Breast epithelium (tissue), 4 donors: Measurements from ENCODE around the gene MTOR. TPM values are rescaled to one million over a fixed set of nuclear protein-coding genes. Genes with fewer than 3 reads are reported as not detected.
A peak's percentile ranks its signal among the peaks of the same experiment; 100 is the strongest.

Experiments
- DNase-seq, 2 donors: peaks; one replicate each; pipeline ENCODE4 v3.0.0-alpha.2; 2019; ENCODE audit warnings: low spot score in 2 of 2
- H3K27ac ChIP-seq, 2 donors: fragments of 200-600 bp; sonication (generic) in 1 of 2; one replicate each; pipeline ENCODE4 v1.5.1; 2016 to 2019; ENCODE audit warnings: mild to moderate bottlenecking in 1 of 2
- H3K27me3 ChIP-seq, 2 donors: fragments of 200-600 bp; sonication (generic) in 1 of 2; one replicate each; pipeline versions ENCODE4 v1.5.1 to v1.6.0; 2017 to 2019; ENCODE audit warnings: control low read depth in 1 of 2, mild to moderate bottlenecking in 1 of 2
- H3K36me3 ChIP-seq: fragments of 200-600 bp; one replicate; pipeline ENCODE4 v1.5.1; 2019
- H3K4me1 ChIP-seq, 2 donors: fragments of 200-600 bp; sonication (generic); one replicate each; pipeline ENCODE4 v1.5.1; 2016 to 2019; ENCODE audit warnings: control low read depth in 1 of 2
- H3K4me3 ChIP-seq, 3 donors: fragments of 200-600 bp; sonication (generic); 1 replicate in 2 of 3; 2 replicates in 1 of 3; pipeline ENCODE4 v1.5.1; 2016 to 2019; ENCODE audit warnings: mild to moderate bottlenecking in 3 of 3, moderate library complexity in 2 of 3
- H3K9me3 ChIP-seq, 2 donors: fragments of 200-600 bp; sonication (generic) in 1 of 2; one replicate each; pipeline ENCODE4 v1.5.1; 2016 to 2019; ENCODE audit warnings: control low read depth in 1 of 2
- CTCF ChIP-seq, 3 donors: fragments of 450-650 bp; IDR thresholded peaks; one replicate each; pipeline ENCODE4 v1.5.1; 2016 to 2017; ENCODE audit warnings: antibody characterized with exemption in 3 of 3, mild to moderate bottlenecking in 3 of 3, moderate library complexity in 3 of 3
- POLR2A ChIP-seq: fragments of 450-650 bp; IDR thresholded peaks from one replicate; pipeline ENCODE4 v1.6.1; 2016; ENCODE audit warnings: antibody characterized with exemption, mild to moderate bottlenecking, moderate library complexity
- POLR2AphosphoS5 ChIP-seq, 3 donors: sonication (generic); formaldehyde crosslinking; IDR thresholded peaks; one replicate each; pipeline ENCODE4 v1.6.1; 2017; ENCODE audit warnings: antibody characterized with exemption in 3 of 3
- intact Hi-C: fragments of 100-400 bp; cut with DNase I; formaldehyde crosslinking; loops from one replicate; pipeline ENCODE4 v1.15.1; 2023; ENCODE audit warnings: low total_unique reads
- total RNA-seq, 3 donors: library from RNA; depleted of rRNA; stranded (reverse); fragments of >200 nt; gene quantifications; one replicate each; pipeline ENCODE4 v1.1.0, GENCODE V29; 2016

The MTOR gene
- total RNA-seq, 3 donors from 2014 or later, result 36.8 to 48.4 (median 46.5) TPM

GRCh38 chr1:11216074-11216473 is 46.3 kb downstream of the MTOR start:
- H3K27ac ChIP-seq, result peak overlapping the region; percentile 50 to 52
- no peaks in the 10 kb centered on the region for H3K9me3 ChIP-seq
- no peak for TF ChIP-seq POLR2A
- TF ChIP-seq CTCF (IDR thresholded peaks at IDR 0.05), result no peak
- TF ChIP-seq POLR2AphosphoS5 (IDR thresholded peaks at IDR 0.05), result no peak
- H3K27me3 ChIP-seq, result no peaks in the 10 kb centered on the region
- intact Hi-C loops, result no loop called here
- H3K4me1 ChIP-seq, result no peaks in the 10 kb centered on the region
- no peak for DNase-seq
- H3K36me3 ChIP-seq, result peaks cover 4% of the 10 kb centered on the region
- H3K4me3 ChIP-seq, result no peak overlapping the region

- no peak overlapping the region for H3K4me3 ChIP-seq
- H3K9me3 ChIP-seq, result no peaks in the 10 kb centered on the region
- no peaks in the 10 kb centered on the region for H3K4me1 ChIP-seq
- intact Hi-C loops, result no loop called here
- H3K36me3 ChIP-seq, result peaks cover 4% of the 10 kb centered on the region
- no peak for TF ChIP-seq POLR2AphosphoS5 (IDR thresholded peaks at IDR 0.05)
- TF ChIP-seq POLR2A, result no peak
- no peak for TF ChIP-seq CTCF (IDR thresholded peaks at IDR 0.05)
- H3K27ac ChIP-seq, result peak overlapping the region; percentile 50 to 73
- no peaks in the 10 kb centered on the region for H3K27me3 ChIP-seq
- peak in 1 of 2 donors; percentile 45 for DNase-seq
These were observed 46.9 kb downstream of the MTOR start for GRCh38 chr1:11215381-11216005.

GRCh38 chr1:11214698-11215380 is 47.5 kb downstream of the MTOR start:
- Histone ChIP-seq H3K9me3 (no peaks in the 10 kb centered on the region), H3K36me3 (peaks cover 4% of the 10 kb centered on the region), H3K4me3 (no peak overlapping the region), H3K27ac (peak overlapping the region; percentile 50 to 73), H3K27me3 (no peaks in the 10 kb centered on the region), H3K4me1 (no peaks in the 10 kb centered on the region)
- intact Hi-C loops, result no loop called here
- TF ChIP-seq POLR2AphosphoS5 (IDR thresholded peaks at IDR 0.05) (no peak), POLR2A (no peak), CTCF (IDR thresholded peaks at IDR 0.05) (no peak)
- DNase-seq, result no peak

- intact Hi-C loops, result no loop called here
- H3K27ac ChIP-seq, result no peak overlapping the region
- H3K4me1 ChIP-seq, result no peaks in the 10 kb centered on the region
- no peaks in the 10 kb centered on the region for H3K9me3 ChIP-seq
- H3K27me3 ChIP-seq, result no peaks in the 10 kb centered on the region
- no peak overlapping the region for H3K4me3 ChIP-seq
- DNase-seq, result no peak
- H3K36me3 ChIP-seq, result peaks cover 4% of the 10 kb centered on the region
- no peak for TF ChIP-seq POLR2A
These were observed 50.3 kb downstream of the MTOR start for GRCh38 chr1:11211925-11212587.

GRCh38 chr1:11211461-11211860 is 50.9 kb downstream of the MTOR start:
- no peaks in the 10 kb centered on the region for H3K27me3 ChIP-seq
- TF ChIP-seq CTCF (IDR thresholded peaks at IDR 0.05) (no peak), POLR2A (no peak), POLR2AphosphoS5 (IDR thresholded peaks at IDR 0.05) (no peak)
- intact Hi-C loops, result no loop called here
- H3K9me3 ChIP-seq, result no peaks in the 10 kb centered on the region
- no peak overlapping the region for H3K4me3 ChIP-seq
- no peak overlapping the region for H3K27ac ChIP-seq
- no peak for DNase-seq
- H3K4me1 ChIP-seq, result no peaks in the 10 kb centered on the region
- H3K36me3 ChIP-seq, result peaks cover 4% of the 10 kb centered on the region
